Astrocyte of the cerebellum (primary cell): Measurements from ENCODE around the gene OMP.
A peak's percentile ranks its signal among the peaks of the same experiment; 100 is the strongest.

Experiments
- DNase-seq: peaks from one replicate; pipeline ENCODE4 v3.0.0-alpha.2; 2011; ENCODE audit warnings: low read depth
- H3K4me3 ChIP-seq: 2 replicates; pipeline ENCODE4 v1.5.1; 2011; ENCODE audit warnings: mild to moderate bottlenecking, low read depth, low read length, moderate library complexity
- in situ Hi-C: cut with HindIII; loops from 2 replicates; pipeline ENCODE4 v1.10.0; 2017; ENCODE audit warnings: low sequenced_read_pairs
- TF ChIP-seq, protein P1 (sequence below): IDR thresholded peaks from 2 replicates; pipeline ENCODE4 v1.5.1; 2012; ENCODE audit warnings: low read length, low read depth, moderate library complexity, mild to moderate bottlenecking; ENCODE audit errors: missing control alignments

Gene OMP

GRCh38 chr11:77129069-77129841 lies 26.6 kb downstream of the OMP start:
- DNase-seq: no peak
- TF ChIP-seq, protein P1, sequence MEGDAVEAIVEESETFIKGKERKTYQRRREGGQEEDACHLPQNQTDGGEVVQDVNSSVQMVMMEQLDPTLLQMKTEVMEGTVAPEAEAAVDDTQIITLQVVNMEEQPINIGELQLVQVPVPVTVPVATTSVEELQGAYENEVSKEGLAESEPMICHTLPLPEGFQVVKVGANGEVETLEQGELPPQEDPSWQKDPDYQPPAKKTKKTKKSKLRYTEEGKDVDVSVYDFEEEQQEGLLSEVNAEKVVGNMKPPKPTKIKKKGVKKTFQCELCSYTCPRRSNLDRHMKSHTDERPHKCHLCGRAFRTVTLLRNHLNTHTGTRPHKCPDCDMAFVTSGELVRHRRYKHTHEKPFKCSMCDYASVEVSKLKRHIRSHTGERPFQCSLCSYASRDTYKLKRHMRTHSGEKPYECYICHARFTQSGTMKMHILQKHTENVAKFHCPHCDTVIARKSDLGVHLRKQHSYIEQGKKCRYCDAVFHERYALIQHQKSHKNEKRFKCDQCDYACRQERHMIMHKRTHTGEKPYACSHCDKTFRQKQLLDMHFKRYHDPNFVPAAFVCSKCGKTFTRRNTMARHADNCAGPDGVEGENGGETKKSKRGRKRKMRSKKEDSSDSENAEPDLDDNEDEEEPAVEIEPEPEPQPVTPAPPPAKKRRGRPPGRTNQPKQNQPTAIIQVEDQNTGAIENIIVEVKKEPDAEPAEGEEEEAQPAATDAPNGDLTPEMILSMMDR: no peak
- in situ Hi-C loops: no loop called here
- H3K4me3 ChIP-seq: no peak overlapping the region

DNA sequence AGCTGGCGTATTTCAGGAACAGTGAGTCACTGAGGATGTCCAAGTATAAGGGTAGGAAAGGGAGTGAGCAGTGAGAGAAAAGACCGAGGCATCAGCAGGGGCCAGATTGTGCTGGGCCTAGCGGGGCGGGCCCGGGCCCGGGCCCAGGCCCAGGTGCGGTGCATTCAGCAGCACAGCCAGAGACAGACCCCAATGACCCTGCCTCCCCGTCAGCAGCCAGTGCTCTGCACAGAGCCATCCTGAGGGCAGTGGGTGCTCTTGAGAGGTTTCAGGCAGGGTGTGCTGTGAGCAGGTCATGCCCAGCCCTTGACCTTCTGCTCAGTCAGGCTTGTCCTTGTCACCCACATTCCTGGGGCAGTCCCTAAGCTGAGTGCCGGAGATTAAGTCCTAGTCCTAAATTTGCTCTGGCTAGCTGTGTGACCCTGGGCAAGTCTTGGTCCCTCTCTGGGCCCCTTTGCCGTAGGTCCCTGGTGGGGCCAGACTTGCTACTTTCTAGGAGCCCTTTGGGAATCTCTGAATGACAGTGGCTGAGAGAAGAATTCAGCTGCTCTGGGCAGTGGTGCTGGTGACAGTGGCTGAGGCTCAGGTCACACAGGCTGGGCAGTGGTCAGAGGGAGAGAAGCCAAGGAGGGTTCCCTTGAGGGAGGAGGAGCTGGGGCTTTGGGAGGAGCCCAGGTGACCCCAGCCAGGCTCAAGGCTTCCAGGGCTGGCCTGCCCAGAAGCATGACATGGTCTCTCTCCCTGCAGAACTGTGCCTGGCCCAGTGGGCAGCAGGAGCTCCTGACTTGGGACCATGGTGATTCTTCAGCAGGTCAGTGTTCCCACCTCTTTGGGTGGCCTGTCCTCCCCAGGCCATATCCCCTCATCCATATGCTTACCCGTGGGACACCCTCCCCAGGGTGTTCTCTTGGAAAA lies 27.5 kb downstream of the OMP start:
- DNase-seq: no peak
- H3K4me3 ChIP-seq: no peak overlapping the region
- TF ChIP-seq, protein P1: no peak
- in situ Hi-C loops: no loop called here

DNA sequence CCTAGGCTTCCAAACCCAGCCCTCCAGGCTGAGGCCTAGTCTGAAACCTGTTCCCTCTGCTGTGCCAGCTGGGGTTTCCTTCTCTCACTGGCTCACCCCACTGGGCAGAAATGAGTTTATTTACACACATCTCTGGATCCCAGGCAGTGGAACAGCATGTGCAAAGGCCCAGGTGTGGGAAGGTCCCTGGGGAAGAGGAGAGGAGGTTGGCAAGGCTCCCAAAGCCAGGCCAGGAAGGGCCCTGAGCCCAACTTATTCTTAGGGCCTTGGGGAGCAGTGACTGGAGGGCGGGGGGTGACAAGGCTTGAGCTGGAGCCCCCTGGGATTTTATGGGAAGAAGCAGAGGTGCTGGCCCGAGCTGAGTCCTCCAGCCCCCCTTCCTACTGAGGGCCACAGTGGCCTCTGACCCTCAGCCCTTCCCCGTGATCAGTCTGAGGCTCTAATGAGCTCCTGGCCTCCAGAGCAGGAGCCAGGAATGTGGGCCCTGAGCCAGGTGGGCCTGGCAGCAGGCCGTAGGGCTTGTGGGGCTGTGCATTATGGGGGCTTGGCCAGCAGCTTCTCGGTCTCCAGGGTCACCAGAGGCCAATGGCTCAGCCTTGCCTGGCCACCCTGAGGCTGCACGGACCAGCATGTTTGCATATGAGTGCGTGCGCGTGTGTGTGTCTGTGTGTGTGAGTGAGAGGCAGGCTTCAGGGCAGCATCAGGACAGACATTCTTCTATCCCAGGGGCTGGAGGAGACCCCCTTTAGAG lies 28.3 kb downstream of the OMP start:
- H3K4me3 ChIP-seq: no peak overlapping the region
- DNase-seq: peak; percentile 31
- TF ChIP-seq, protein P1: no peak
- in situ Hi-C loops: no loop called here

GRCh38 chr11:77131560-77131959 lies 28.9 kb downstream of the OMP start:
- TF ChIP-seq, protein P1: no peak
- H3K4me3 ChIP-seq: no peak overlapping the region
- in situ Hi-C loops: no loop called here
- no peak for DNase-seq

DNA sequence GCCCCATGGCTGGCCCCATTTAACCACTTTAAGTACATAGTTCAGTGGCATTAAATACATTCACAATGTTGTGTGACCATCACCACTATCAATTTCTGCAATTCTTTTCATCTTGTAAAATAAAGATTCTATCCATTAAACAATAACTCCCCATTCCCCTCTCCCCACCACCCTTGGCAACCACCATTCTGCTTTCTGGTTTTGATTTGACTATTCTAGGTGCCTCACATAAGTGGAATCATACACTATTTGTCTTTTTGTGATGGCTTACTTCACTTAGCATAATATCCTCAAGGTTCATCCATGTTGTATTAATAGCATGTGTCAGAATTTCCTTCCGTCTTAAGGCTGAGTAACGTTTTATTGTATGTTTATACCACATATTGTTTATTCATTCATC lies 32.4 kb downstream of the OMP start:
- TF ChIP-seq, protein P1: no peak
- DNase-seq: no peak
- in situ Hi-C loops: no loop called here
- H3K4me3 ChIP-seq: no peak overlapping the region

DNA sequence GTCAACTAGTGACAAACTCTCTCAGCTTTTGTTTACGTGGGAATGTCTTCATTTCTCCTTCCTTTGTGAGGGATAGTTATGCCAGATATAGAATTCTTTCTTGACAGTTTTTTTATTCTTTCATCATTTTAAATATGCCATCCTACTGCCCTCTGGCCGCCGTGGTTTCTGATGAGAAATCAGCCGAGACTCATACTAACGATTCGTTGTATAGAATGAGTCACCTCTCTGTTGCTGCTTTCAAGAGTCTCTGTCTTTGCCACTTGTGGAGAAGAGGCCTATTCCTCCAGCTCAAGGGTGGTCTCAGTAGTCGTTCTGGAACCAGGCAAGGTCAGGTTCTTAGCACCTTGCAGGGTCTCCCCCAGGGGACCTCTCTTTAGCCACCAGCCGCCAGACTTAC lies 33.4 kb downstream of the OMP start:
- TF ChIP-seq, protein P1: no peak
- H3K4me3 ChIP-seq: no peak overlapping the region
- in situ Hi-C loops: no loop called here
- DNase-seq: no peak
